ENCODE results near the gene SP110.

The SP110 gene

DNA sequence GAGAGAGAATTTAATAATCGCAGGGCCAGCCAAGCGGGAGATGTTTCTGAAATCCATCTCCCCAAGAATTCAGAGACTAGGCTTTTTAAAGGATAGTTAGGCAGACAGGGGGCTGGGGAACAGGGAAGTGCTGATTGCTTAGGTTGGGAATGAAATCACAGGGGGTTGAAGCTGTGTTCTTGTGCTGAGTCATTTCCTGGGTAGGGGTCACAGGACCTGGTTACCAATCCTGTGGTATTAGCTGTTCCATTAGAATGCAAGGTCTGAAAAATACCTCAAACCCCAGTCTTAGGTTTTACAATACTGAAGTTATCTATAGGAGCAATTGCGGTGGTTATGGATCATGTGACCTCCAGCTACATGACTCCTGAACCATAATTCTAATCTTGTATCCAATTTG lies 10.3 kb upstream of the SP110 start:
- TF ChIP-seq TEAD4 (IDR thresholded peaks at IDR 0.05) (no peak), YY1 (IDR thresholded peaks at IDR 0.05; ENCODE audit: low read depth) (no peak), TAF1 (IDR thresholded peaks at IDR 0.05; ENCODE audit: low read depth) (no peak), CREB1 (IDR thresholded peaks at IDR 0.05; ENCODE audit: low read depth) (no peak), EP300 (IDR thresholded peaks at IDR 0.05; ENCODE audit: borderline replicate concordance) (no peak), REST (IDR thresholded peaks at IDR 0.05; ENCODE audit: low read depth) (no peak), EGR1 (IDR thresholded peaks at IDR 0.05) (no peak), FOXM1 (IDR thresholded peaks at IDR 0.05; ENCODE audit: borderline replicate concordance, low read depth) (no peak), TCF12 (IDR thresholded peaks at IDR 0.05; ENCODE audit: low read depth) (no peak), ZBTB7A (IDR thresholded peaks at IDR 0.05; ENCODE audit: low read depth) (no peak), CEBPB (IDR thresholded peaks at IDR 0.05) (no peak), RAD21 (IDR thresholded peaks at IDR 0.05; ENCODE audit: low read depth) (no peak), NFIC (IDR thresholded peaks at IDR 0.05) (no peak)
- TF ChIP-seq, protein P1, sequence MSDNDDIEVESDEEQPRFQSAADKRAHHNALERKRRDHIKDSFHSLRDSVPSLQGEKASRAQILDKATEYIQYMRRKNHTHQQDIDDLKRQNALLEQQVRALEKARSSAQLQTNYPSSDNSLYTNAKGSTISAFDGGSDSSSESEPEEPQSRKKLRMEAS (IDR thresholded peaks at IDR 0.05) = no peak
- TF ChIP-seq, protein P2, sequence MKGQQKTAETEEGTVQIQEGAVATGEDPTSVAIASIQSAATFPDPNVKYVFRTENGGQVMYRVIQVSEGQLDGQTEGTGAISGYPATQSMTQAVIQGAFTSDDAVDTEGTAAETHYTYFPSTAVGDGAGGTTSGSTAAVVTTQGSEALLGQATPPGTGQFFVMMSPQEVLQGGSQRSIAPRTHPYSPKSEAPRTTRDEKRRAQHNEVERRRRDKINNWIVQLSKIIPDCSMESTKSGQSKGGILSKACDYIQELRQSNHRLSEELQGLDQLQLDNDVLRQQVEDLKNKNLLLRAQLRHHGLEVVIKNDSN (IDR thresholded peaks at IDR 0.05) = no peak

DNA sequence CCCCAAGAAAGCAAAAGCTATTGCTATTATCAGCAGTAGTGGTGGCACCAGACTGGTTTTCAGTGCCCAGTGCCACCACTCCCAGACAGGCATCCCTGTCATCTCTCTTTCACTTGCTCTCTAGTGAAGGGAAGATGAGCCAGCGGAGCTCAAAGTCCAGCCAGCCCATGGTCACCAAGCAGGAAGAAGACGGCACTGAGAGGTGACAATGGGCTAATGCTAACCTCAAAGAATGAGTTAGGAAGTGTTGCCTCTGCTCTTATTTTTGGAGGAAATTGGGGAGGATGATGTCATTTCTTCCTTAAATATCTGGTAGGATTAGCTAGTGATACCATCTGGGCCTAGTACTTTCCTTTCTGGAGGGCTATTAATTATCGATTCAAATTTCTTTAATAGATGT lies 7.4 kb upstream of the SP110 start:
- TF ChIP-seq TAF1 (IDR thresholded peaks at IDR 0.05; ENCODE audit: low read depth) (no peak), RAD21 (IDR thresholded peaks at IDR 0.05; ENCODE audit: low read depth) (no peak), CEBPB (IDR thresholded peaks at IDR 0.05) (no peak), EP300 (IDR thresholded peaks at IDR 0.05; ENCODE audit: borderline replicate concordance) (no peak), YY1 (IDR thresholded peaks at IDR 0.05; ENCODE audit: low read depth) (no peak), ZBTB7A (IDR thresholded peaks at IDR 0.05; ENCODE audit: low read depth) (no peak), FOXM1 (IDR thresholded peaks at IDR 0.05; ENCODE audit: borderline replicate concordance, low read depth) (no peak), NFIC (IDR thresholded peaks at IDR 0.05) (no peak), CREB1 (IDR thresholded peaks at IDR 0.05; ENCODE audit: low read depth) (no peak), EGR1 (IDR thresholded peaks at IDR 0.05) (no peak), TEAD4 (IDR thresholded peaks at IDR 0.05) (no peak), TCF12 (IDR thresholded peaks at IDR 0.05; ENCODE audit: low read depth) (no peak), REST (IDR thresholded peaks at IDR 0.05; ENCODE audit: low read depth) (no peak)
- TF ChIP-seq, protein P1 (IDR thresholded peaks at IDR 0.05) = no peak
- TF ChIP-seq, protein P2 (IDR thresholded peaks at IDR 0.05) = no peak

DNA sequence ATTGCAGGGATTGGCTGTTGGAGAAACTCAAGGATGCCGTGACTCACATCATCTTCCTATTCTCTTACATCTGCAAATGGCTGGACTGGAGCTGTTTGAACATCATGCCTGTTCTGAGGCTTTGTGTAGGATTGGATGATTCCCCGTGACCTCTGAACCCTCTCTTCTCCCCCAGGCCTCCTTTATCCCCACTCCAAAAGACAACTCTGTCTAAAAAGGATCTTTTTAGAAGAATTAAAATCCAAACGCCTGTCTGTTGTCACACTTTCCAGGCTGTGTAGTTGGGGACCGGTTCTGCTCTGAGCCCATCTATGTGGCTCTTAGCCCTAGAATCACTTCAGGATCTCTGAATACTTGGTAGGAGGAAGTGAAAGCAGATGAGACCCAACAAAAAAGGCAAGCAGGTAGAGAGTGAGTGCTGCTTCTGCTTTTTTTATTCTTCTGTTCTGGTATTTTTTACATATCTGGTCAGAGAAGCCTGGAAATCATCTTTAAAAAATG lies 6.3 kb upstream of the SP110 start:
- no peak for TF ChIP-seq NFIC (IDR thresholded peaks at IDR 0.05)
- no peak for TF ChIP-seq ZBTB7A (IDR thresholded peaks at IDR 0.05; ENCODE audit: low read depth)
- TF ChIP-seq YY1 (IDR thresholded peaks at IDR 0.05; ENCODE audit: low read depth) = no peak
- no peak for TF ChIP-seq RAD21 (IDR thresholded peaks at IDR 0.05; ENCODE audit: low read depth)
- no peak for TF ChIP-seq CREB1 (IDR thresholded peaks at IDR 0.05; ENCODE audit: low read depth)
- no peak for TF ChIP-seq CEBPB (IDR thresholded peaks at IDR 0.05)
- TF ChIP-seq, protein P2 (IDR thresholded peaks at IDR 0.05) = no peak

GRCh38 chr2:230225486-230225885 lies 5.7 kb upstream of the SP110 start, which contains the start of gene SP140:
SP140 (plus strand) TSS chr2:230225736; CDS start chr2:230225845, 109 bp downstream.
- TF ChIP-seq CREB1 (IDR thresholded peaks at IDR 0.05; ENCODE audit: low read depth) (no peak), CEBPB (IDR thresholded peaks at IDR 0.05) (no peak), YY1 (IDR thresholded peaks at IDR 0.05; ENCODE audit: low read depth) (no peak), EP300 (IDR thresholded peaks at IDR 0.05; ENCODE audit: borderline replicate concordance) (no peak), NFIC (IDR thresholded peaks at IDR 0.05) (no peak), TAF1 (IDR thresholded peaks at IDR 0.05; ENCODE audit: low read depth) (no peak), EGR1 (IDR thresholded peaks at IDR 0.05) (no peak), REST (IDR thresholded peaks at IDR 0.05; ENCODE audit: low read depth) (no peak)
- TF ChIP-seq, protein P2 (IDR thresholded peaks at IDR 0.05) = no peak
- TF ChIP-seq, protein P1 (IDR thresholded peaks at IDR 0.05) = no peak

Data from Ishikawa (cell line).